Natural killer cell (primary cell): Measurements from ENCODE around the gene FBXL17. TPM values are rescaled to one million over a fixed set of nuclear protein-coding genes. Genes with fewer than 3 reads are reported as not detected.

ENCODE experiments used
- ATAC-seq, 3 donors: fragments of 150-1000 bp in 2 of 3; fragments of 200-7000 bp in 1 of 3; cut with Tn5 transposase; 1 replicate in 1 of 3; 2 replicates in 2 of 3; pipeline ENCODE4 v1.10.0; 2021; ENCODE audit warnings: mild to moderate bottlenecking in 2 of 3, moderate library complexity in 2 of 3
- DNase-seq, 2 donors: peaks; one replicate each; pipeline versions ENCODE4 v3.0.0 to v3.0.0-alpha.2; 2013 to 2021; ENCODE audit warnings: mixed read lengths in 1 of 2
- H3K27ac ChIP-seq: one replicate; pipeline ENCODE4 v1.5.1; 2013; ENCODE audit warnings: mild to moderate bottlenecking, low read length
- H3K27me3 ChIP-seq: one replicate; pipeline ENCODE4 v1.6.1; 2013; ENCODE audit warnings: low read length; ENCODE audit not compliant: control insufficient read depth, insufficient read depth
- H3K36me3 ChIP-seq: one replicate; pipeline ENCODE4 v1.6.1; 2013; ENCODE audit warnings: low read length; ENCODE audit not compliant: control insufficient read depth, insufficient read depth
- H3K4me1 ChIP-seq: one replicate; pipeline ENCODE4 v1.6.1; 2013; ENCODE audit warnings: low read length; ENCODE audit not compliant: control insufficient read depth, insufficient read depth
- H3K4me3 ChIP-seq: one replicate; pipeline ENCODE4 v1.5.1; 2013; ENCODE audit warnings: low read length
- H3K9me3 ChIP-seq: one replicate; pipeline ENCODE4 v1.6.1; 2013; ENCODE audit warnings: low read length; ENCODE audit not compliant: control insufficient read depth, insufficient read depth
- H3K27ac Mint-ChIP-seq, 2 donors: one replicate each; pipeline ENCODE4 v1.8.0; 2022; ENCODE audit warnings: mild to moderate bottlenecking in 2 of 2, mixed read lengths in 2 of 2, moderate library complexity in 1 of 2
- H3K27me3 Mint-ChIP-seq, 2 donors: one replicate each; pipeline ENCODE4 v1.8.0; 2022; ENCODE audit warnings: low read depth in 2 of 2, mixed read lengths in 2 of 2
- H3K36me3 Mint-ChIP-seq: one replicate; pipeline ENCODE4 v1.8.0; 2022; ENCODE audit warnings: mixed read lengths
- H3K4me1 Mint-ChIP-seq, 2 donors: one replicate each; pipeline ENCODE4 v1.8.0; 2022; ENCODE audit warnings: mixed read lengths in 2 of 2
- H3K4me3 Mint-ChIP-seq: one replicate; pipeline ENCODE4 v1.8.0; 2022; ENCODE audit warnings: mild to moderate bottlenecking, moderate library complexity, mixed read lengths
- H3K9me3 Mint-ChIP-seq, 2 donors: one replicate each; pipeline ENCODE4 v1.8.0; 2022; ENCODE audit warnings: mixed read lengths in 2 of 2
- WGBS: methylation state at CpG from one replicate; pipeline ENCODE4 v1.1.7; 2013; ENCODE audit warnings: missing lambda C conversion rate; ENCODE audit not compliant: insufficient coverage; 5-methylcytosine and 5-hydroxymethylcytosine counted together
- intact Hi-C: fragments of 100-400 bp; cut with micrococcal nuclease; formaldehyde crosslinking; loops from one replicate; pipeline ENCODE4 v1.14.2; 2022
- total RNA-seq, 4 donors: library from RNA; stranded (reverse); fragments of 120-200 nt in 1 of 4; gene quantifications; one replicate each; pipeline versions ENCODE4 v1.2.3 to v1.2.4, GENCODE V29; 2013 to 2022
- TF ChIP-seq, protein P1 (sequence below): fragments of 200-600 bp; IDR thresholded peaks from one replicate; pipeline ENCODE4 v1.8.0; 2022; ENCODE audit warnings: antibody characterized with exemption

Gene FBXL17
- total RNA-seq, 3 donors from 2014 or later (not counting 1 experiment from before 2014, with no cell fraction given) = 34.2 to 46.8 (median 34.9) TPM

DNA sequence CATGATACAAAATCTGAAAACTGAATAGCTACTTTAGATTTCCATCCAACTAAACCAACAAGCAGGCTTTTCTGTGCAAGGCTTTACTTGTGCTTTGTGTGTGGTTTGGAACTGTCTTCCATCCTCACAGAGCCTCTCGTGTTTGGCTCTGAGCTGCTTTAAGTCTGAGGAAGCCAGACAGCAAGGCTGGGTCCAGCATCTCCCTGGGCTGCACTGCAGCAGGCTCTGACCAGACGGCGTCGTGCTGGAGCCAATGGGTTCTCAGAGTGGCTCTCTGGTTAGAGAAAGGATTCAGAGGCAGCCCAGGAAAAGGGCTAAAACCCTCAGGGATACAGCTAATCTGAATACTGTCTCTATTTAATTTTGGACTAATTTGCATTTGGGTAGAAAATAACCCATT lies 503.2 kb downstream of the FBXL17 start:
- Mint-ChIP-seq H3K27ac (no peak overlapping the region), H3K4me3 (no peak overlapping the region), H3K36me3 (peaks cover 6% of the 10 kb centered on the region), H3K27me3 (no peaks in the 10 kb centered on the region), H3K4me1 (peaks cover 0 to 8% of the 10 kb centered on the region in 2 donors), H3K9me3 (no peaks in the 10 kb centered on the region)
- TF ChIP-seq, protein P1, sequence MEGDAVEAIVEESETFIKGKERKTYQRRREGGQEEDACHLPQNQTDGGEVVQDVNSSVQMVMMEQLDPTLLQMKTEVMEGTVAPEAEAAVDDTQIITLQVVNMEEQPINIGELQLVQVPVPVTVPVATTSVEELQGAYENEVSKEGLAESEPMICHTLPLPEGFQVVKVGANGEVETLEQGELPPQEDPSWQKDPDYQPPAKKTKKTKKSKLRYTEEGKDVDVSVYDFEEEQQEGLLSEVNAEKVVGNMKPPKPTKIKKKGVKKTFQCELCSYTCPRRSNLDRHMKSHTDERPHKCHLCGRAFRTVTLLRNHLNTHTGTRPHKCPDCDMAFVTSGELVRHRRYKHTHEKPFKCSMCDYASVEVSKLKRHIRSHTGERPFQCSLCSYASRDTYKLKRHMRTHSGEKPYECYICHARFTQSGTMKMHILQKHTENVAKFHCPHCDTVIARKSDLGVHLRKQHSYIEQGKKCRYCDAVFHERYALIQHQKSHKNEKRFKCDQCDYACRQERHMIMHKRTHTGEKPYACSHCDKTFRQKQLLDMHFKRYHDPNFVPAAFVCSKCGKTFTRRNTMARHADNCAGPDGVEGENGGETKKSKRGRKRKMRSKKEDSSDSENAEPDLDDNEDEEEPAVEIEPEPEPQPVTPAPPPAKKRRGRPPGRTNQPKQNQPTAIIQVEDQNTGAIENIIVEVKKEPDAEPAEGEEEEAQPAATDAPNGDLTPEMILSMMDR = no peak
- Histone ChIP-seq H3K9me3 (no peaks in the 10 kb centered on the region), H3K27ac (no peak overlapping the region), H3K4me1 (no peaks in the 10 kb centered on the region), H3K27me3 (no peaks in the 10 kb centered on the region), H3K36me3 (peaks cover 3% of the 10 kb centered on the region), H3K4me3 (no peak overlapping the region)
- 97% methylated on average over 4 of the region's 4 CpGs for WGBS
- ATAC-seq (no peak), DNase-seq (no peak)
- intact Hi-C loops = no loop called here

DNA sequence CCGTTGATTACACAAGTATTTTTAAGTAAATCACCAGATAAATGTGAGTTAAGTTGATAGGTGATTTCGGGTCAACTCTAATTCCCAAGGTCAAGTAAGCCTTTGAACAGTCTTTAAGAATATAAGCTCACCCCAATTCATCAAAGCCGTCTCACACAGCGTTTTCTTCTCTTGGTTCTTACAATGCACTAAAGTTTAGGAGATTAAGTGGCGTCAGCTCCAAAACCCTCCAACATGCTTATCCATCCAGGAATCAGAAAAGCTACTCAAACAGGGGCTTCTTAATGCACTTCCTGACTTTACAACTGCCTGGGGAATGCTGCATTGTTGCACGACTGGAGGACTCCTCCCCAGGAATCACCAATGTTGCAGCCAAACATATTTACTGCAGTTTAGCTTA lies 505.0 kb downstream of the FBXL17 start:
- Mint-ChIP-seq H3K4me1 (peaks cover 8% of the 10 kb centered on the region in 2 donors), H3K36me3 (peaks cover 6% of the 10 kb centered on the region)
- intact Hi-C loops = no loop called here

DNA sequence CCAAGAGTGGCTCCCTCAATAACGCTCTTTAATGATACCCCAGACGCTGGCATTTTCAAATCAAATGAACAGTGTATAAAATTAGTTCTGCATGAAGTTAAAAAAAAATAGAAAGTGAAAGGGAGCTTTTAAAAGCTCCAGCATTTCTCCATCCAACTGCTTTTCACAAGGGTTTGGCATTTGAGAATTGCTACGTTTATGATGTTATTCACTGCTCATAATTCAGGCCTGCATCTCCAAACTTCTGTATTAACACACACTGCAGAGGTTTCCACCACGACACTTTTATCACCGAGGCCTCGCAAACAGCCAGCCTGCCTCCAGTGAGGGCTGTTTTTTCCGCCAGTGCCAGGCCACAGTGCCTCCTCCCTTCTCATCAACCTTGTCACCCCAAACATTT lies 505.6 kb downstream of the FBXL17 start:
- H3K4me1 ChIP-seq = no peaks in the 10 kb centered on the region
- DNase-seq = no peak
- H3K4me3 ChIP-seq = no peak overlapping the region
- Mint-ChIP-seq H3K27ac (no peak overlapping the region), H3K36me3 (peaks cover 6% of the 10 kb centered on the region), H3K9me3 (no peaks in the 10 kb centered on the region), H3K4me3 (no peak overlapping the region), H3K4me1 (peaks cover 10 to 12% of the 10 kb centered on the region in 2 donors), H3K27me3 (no peaks in the 10 kb centered on the region)
- no peaks in the 10 kb centered on the region for H3K9me3 ChIP-seq
- no peak for ATAC-seq
- peaks cover 3% of the 10 kb centered on the region for H3K36me3 ChIP-seq
- 82% methylated on average over 7 of the region's 7 CpGs for WGBS
- no peaks in the 10 kb centered on the region for H3K27me3 ChIP-seq
- TF ChIP-seq, protein P1 = no peak
- no peak overlapping the region for H3K27ac ChIP-seq
- intact Hi-C loops = no loop called here

More for the DNA sequence above, 505.0 kb downstream of the FBXL17 start:
- Mint-ChIP-seq H3K4me3 (no peak overlapping the region), H3K9me3 (no peaks in the 10 kb centered on the region), H3K27ac (no peak overlapping the region), H3K27me3 (no peaks in the 10 kb centered on the region)
- DNase-seq (no peak), ATAC-seq (no peak)
- Histone ChIP-seq H3K27me3 (no peaks in the 10 kb centered on the region), H3K4me1 (no peaks in the 10 kb centered on the region), H3K9me3 (no peaks in the 10 kb centered on the region), H3K36me3 (peaks cover 3% of the 10 kb centered on the region), H3K4me3 (no peak overlapping the region), H3K27ac (no peak overlapping the region)
- TF ChIP-seq, protein P1 = no peak
- 98% methylated on average over 5 of the region's 6 CpGs for WGBS

DNA sequence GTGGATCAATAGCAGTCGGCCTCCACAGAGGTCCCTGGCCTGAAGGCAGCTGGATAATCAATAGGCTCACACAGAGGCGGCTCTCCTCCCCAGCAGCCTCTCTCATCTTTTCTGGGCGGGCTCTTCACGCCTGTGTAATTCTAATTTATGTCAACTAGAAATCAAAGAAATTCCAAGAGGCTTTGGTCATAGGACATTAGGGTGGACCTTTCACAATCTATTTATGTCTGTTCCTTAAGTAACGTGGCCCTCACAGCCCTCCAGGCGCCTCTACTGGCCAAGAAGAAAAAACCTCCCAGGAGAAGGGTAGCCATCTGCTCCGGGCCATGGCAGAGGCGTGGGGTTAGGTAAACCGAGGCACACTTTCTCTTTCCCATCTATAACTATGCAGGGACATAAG lies 506.1 kb downstream of the FBXL17 start:
- Mint-ChIP-seq H3K36me3 (peaks cover 6% of the 10 kb centered on the region), H3K4me3 (no peak overlapping the region), H3K27ac (no peak overlapping the region), H3K4me1 (peaks cover 14 to 16% of the 10 kb centered on the region in 2 donors), H3K27me3 (no peaks in the 10 kb centered on the region), H3K9me3 (no peaks in the 10 kb centered on the region)
- DNase-seq (no peak), ATAC-seq (no peak)
- TF ChIP-seq, protein P1 = no peak
- H3K27me3 ChIP-seq = no peaks in the 10 kb centered on the region
- intact Hi-C loops = no loop called here
- no peak overlapping the region for H3K4me3 ChIP-seq
- WGBS = 98% methylated on average over 8 of the region's 9 CpGs
- H3K36me3 ChIP-seq = peaks cover 3% of the 10 kb centered on the region
- H3K27ac ChIP-seq = no peak overlapping the region
- H3K9me3 ChIP-seq = no peaks in the 10 kb centered on the region
- no peaks in the 10 kb centered on the region for H3K4me1 ChIP-seq
